ENCODE measurements around the gene DNAAF6. TPM values are rescaled to one million over a fixed set of nuclear protein-coding genes. Genes with fewer than 3 reads are reported as not detected.

The DNAAF6 gene
- total and polyA plus RNA-seq, 4 donors: not detected

DNA sequence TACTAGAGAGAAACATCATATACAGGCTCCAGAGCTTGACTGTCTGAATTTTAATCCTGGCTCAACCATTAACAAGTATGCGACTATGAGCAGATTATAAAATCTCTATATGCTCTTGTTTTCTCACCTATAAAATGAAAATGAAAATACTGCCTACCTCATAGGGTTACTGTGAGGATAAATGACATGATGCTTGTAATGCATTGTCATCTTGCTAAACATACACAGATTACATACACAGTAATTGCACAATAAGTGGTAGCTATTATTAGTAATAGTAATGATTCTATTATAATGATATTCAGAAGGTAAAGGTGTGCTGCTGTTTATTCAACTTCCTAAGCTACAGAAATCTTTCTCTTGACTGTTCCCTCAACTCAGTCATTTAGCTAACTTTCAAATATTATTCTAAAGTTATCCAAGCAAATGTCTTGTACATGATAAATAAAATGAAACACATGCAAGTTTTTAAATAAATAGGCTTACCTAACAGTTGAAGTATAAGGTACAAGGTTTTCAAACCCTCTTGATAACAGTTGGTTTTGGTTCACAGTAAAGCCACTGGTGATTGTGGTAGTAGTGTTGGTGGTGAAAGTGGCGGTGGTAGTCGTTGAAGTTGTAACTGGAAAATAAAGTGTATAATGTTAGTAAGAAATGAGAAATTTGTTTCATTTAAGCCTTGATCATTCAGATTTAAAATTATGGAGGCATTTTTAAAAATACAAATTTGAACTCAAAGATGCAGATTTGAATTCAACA lies 39.1 kb upstream of the DNAAF6 start:
- Histone ChIP-seq H3K36me3 (ENCODE audit: control insufficient read depth in 4 of 4, insufficient read depth in 3 of 4, low read depth in 1 of 4, low read length in 3 of 4) (no peaks in the 10 kb centered on the region), H3K4me1 (ENCODE audit: control insufficient read depth in 4 of 4, insufficient read depth in 4 of 4, low read length in 3 of 4) (no peaks in the 10 kb centered on the region), H3K27me3 (ENCODE audit: control insufficient read depth in 4 of 4, insufficient read depth in 4 of 4, low read length in 3 of 4) (no peaks in the 10 kb centered on the region), H3K4me3 (ENCODE audit: low read depth in 1 of 3, low read length in 3 of 3) (no peak overlapping the region), H3K9ac (ENCODE audit: low read depth in 1 of 2, low read length in 2 of 2) (no peak overlapping the region), H3K9me3 (ENCODE audit: control insufficient read depth in 4 of 4, low read length in 3 of 4) (no peaks in the 10 kb centered on the region), H3K27ac (ENCODE audit: low read depth in 1 of 2, low read length in 2 of 2) (no peak overlapping the region)
- no peak for DNase-seq (ENCODE audit: low spot score)
- no peak for TF ChIP-seq YY1 (IDR thresholded peaks at IDR 0.05)
- TF ChIP-seq, protein P1, sequence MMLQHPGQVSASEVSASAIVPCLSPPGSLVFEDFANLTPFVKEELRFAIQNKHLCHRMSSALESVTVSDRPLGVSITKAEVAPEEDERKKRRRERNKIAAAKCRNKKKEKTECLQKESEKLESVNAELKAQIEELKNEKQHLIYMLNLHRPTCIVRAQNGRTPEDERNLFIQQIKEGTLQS (IDR thresholded peaks at IDR 0.05): no peak
- TF ChIP-seq HNF4G (IDR thresholded peaks at IDR 0.05): no peak
- TF ChIP-seq, protein P2, sequence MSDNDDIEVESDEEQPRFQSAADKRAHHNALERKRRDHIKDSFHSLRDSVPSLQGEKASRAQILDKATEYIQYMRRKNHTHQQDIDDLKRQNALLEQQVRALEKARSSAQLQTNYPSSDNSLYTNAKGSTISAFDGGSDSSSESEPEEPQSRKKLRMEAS (IDR thresholded peaks at IDR 0.05): no peak
- no peak for TF ChIP-seq HNF4A (conservative IDR thresholded peaks at IDR 0.05)
- TF ChIP-seq, protein P3, sequence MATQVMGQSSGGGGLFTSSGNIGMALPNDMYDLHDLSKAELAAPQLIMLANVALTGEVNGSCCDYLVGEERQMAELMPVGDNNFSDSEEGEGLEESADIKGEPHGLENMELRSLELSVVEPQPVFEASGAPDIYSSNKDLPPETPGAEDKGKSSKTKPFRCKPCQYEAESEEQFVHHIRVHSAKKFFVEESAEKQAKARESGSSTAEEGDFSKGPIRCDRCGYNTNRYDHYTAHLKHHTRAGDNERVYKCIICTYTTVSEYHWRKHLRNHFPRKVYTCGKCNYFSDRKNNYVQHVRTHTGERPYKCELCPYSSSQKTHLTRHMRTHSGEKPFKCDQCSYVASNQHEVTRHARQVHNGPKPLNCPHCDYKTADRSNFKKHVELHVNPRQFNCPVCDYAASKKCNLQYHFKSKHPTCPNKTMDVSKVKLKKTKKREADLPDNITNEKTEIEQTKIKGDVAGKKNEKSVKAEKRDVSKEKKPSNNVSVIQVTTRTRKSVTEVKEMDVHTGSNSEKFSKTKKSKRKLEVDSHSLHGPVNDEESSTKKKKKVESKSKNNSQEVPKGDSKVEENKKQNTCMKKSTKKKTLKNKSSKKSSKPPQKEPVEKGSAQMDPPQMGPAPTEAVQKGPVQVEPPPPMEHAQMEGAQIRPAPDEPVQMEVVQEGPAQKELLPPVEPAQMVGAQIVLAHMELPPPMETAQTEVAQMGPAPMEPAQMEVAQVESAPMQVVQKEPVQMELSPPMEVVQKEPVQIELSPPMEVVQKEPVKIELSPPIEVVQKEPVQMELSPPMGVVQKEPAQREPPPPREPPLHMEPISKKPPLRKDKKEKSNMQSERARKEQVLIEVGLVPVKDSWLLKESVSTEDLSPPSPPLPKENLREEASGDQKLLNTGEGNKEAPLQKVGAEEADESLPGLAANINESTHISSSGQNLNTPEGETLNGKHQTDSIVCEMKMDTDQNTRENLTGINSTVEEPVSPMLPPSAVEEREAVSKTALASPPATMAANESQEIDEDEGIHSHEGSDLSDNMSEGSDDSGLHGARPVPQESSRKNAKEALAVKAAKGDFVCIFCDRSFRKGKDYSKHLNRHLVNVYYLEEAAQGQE (IDR thresholded peaks at IDR 0.05): no peak
- TF ChIP-seq RAD21 (IDR thresholded peaks at IDR 0.05): no peak
- TF ChIP-seq, protein P4, sequence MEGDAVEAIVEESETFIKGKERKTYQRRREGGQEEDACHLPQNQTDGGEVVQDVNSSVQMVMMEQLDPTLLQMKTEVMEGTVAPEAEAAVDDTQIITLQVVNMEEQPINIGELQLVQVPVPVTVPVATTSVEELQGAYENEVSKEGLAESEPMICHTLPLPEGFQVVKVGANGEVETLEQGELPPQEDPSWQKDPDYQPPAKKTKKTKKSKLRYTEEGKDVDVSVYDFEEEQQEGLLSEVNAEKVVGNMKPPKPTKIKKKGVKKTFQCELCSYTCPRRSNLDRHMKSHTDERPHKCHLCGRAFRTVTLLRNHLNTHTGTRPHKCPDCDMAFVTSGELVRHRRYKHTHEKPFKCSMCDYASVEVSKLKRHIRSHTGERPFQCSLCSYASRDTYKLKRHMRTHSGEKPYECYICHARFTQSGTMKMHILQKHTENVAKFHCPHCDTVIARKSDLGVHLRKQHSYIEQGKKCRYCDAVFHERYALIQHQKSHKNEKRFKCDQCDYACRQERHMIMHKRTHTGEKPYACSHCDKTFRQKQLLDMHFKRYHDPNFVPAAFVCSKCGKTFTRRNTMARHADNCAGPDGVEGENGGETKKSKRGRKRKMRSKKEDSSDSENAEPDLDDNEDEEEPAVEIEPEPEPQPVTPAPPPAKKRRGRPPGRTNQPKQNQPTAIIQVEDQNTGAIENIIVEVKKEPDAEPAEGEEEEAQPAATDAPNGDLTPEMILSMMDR (IDR thresholded peaks at IDR 0.05; ENCODE audit: low read depth, low read length, missing input control): no peak
- TF ChIP-seq FOXA1 (IDR thresholded peaks at IDR 0.05): no peak
- TF ChIP-seq GABPA (IDR thresholded peaks at IDR 0.05 in 1 of 2, conservative IDR thresholded peaks at IDR 0.05 in 1 of 2): no peak
- no peak for TF ChIP-seq EGR1 (IDR thresholded peaks at IDR 0.05; ENCODE audit: low read depth in 2 of 2)
- no peak for TF ChIP-seq RXRA (IDR thresholded peaks at IDR 0.05)
- no peak for TF ChIP-seq TAF1 (conservative IDR thresholded peaks at IDR 0.05)
- no peak for TF ChIP-seq FOXA2 (IDR thresholded peaks at IDR 0.05)
- no peak for TF ChIP-seq NR2F2 (IDR thresholded peaks at IDR 0.05)
- TF ChIP-seq, protein P5, sequence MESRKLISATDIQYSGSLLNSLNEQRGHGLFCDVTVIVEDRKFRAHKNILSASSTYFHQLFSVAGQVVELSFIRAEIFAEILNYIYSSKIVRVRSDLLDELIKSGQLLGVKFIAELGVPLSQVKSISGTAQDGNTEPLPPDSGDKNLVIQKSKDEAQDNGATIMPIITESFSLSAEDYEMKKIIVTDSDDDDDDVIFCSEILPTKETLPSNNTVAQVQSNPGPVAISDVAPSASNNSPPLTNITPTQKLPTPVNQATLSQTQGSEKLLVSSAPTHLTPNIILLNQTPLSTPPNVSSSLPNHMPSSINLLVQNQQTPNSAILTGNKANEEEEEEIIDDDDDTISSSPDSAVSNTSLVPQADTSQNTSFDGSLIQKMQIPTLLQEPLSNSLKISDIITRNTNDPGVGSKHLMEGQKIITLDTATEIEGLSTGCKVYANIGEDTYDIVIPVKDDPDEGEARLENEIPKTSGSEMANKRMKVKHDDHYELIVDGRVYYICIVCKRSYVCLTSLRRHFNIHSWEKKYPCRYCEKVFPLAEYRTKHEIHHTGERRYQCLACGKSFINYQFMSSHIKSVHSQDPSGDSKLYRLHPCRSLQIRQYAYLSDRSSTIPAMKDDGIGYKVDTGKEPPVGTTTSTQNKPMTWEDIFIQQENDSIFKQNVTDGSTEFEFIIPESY (IDR thresholded peaks at IDR 0.05): no peak
- no peak for TF ChIP-seq SP1 (IDR thresholded peaks at IDR 0.05)
- 96% methylated on average over 3 of the region's 3 CpGs for WGBS
